ENCODE data around the gene GPR35.

Gene GPR35, protein sequence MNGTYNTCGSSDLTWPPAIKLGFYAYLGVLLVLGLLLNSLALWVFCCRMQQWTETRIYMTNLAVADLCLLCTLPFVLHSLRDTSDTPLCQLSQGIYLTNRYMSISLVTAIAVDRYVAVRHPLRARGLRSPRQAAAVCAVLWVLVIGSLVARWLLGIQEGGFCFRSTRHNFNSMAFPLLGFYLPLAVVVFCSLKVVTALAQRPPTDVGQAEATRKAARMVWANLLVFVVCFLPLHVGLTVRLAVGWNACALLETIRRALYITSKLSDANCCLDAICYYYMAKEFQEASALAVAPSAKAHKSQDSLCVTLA

DNA sequence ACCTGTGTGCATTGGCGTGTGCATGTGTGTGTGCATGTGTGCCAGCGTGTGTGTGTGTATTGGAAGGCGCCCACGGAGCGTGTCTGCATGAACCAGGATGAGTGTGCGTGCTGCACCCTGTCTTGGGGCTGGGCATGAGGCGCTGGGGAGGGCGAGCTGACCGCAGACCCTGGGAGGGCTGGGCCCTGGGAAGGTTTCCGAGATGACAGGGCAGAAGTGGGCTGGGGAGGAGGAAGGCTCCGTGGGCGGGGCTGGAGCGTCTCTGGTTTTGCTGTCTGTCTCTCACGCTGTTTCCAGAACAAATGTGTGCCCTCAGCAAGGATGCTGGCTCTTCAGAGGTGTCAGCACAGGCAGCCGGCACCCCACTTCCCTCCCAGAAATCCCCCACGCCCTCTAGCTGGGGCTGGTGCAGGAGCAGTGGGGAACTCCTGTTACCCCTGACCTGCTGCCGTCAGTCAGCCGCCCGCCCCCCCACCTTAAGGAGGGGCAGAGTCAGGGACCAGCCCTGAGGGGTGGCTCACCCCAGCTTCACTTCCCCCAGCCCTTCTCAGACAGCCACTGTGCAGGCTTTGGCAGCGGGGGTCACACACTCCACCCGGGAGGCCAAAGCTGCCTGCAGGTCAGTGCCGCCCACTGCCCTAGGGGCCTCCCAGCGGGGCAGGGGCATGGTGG lies at the start of gene GPR35:
Gene GPR35 (plus strand): TSS at position 531 of the 672 bp plus-strand sequence. CDS start 4,473 bp downstream, outside the sequence.
- no peak for DNase-seq (ENCODE audit: low spot score)

DNA sequence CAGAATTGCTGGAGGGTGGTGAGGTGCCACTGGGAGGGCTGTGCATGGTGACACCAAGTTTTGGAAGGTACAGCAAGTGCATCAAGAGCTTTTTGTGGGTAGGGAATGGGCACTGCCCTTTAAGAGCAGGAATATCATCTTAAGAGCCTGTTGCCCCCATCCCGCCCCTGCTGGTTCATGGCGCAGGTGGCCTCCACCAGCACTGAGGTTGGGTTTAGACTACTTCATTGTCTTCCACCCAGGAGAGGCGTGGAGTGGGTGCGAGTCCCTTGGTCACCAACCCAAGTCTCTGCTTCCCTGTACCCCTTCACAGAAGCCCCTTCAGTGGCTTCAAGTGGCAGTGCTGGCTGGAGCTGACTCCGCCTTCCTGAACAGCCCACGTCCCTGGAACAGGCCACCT lies 49.2 kb upstream of the GPR35 start:
- DNase-seq (ENCODE audit: low spot score), result no peak

DNA sequence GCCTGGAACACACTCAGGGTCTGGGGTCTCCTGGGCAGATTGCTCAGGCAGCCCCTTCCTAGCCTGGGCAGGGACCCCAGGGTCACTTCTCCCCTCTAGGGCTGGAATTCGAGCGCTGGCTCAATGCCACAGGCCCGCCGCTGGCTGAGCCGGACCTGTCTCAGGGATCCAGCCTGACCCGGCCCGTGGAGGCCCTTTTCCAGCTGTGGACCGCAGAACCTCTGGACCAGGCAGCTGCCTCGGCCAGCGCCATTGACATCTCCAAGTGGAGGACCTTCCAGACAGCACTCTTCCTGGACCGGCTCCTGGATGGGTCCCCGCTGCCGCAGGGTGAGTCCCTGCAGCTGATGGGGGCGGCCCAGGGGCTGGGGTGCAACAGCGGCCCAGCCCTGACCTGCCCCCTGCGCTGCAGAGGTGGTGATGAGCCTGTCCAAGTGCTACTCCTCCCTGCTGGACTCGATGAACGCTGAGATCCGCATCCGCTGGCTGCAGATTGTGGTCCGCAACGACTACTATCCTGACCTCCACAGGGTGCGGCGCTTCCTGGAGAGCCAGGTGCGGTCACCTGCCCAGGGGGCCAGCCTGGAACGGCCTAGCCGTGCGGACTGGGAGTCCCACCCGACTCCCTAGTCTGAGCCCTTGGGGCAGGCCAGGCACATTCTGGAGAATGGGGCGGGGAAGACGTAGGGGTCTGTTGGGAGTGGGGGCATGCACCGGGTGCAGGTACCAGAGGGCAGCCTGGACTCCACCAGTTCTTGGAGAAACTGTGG lies 48.7 kb upstream of the GPR35 start:
- DNase-seq (ENCODE audit: low spot score), result no peak

DNA sequence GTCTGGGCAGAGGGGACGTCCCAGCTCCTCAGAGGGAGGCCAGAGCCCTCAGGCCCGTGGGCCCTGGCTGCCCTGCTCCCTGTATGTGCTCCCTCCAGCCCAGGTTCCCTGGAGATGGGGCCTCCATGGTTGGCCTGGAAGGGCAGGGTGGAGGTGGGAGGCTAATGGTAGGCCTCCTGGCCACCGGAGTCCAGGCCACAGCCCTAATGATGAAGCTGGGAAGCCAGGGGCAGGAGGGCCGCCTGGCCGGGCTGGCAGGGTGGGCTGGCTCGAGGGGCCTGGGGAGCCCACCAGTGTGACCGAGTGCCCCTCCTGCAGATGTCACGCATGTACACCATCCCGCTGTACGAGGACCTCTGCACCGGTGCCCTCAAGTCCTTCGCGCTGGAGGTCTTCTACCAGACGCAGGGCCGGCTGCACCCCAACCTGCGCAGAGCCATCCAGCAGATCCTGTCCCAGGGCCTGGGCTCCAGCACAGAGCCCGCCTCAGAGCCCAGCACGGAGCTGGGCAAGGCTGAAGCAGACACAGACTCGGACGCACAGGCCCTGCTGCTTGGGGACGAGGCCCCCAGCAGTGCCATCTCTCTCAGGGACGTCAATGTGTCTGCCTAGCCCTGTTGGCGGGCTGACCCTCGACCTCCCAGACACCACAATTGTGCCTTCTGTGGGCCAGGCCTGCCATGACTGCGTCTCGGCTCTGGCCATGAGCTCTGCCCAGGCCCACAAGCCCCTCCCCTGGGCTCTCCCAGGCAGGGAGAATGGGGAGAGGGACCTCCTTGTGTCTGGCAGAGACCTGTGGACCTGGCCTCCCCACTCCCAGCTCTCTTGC lies 47.8 kb upstream of the GPR35 start:
- no peak for DNase-seq (ENCODE audit: low spot score)

DNA sequence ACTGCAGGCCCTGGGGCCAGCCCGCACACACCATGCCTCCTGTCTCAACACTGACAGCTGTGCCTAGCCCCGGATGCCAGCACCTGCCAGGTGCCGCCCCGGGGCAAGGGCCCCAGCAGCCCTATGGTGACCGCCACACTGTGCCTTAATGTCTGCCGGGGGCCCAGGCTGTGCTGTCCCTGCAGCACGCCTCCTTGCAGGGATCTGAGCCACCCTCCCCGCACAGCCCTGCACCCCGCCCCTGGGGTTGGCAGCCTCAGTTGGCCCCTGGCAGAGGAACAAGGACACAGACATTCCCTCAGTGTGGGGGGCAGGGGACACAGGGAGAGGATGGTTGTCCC lies 47.2 kb upstream of the GPR35 start:
- DNase-seq (ENCODE audit: low spot score), result no peak

DNA sequence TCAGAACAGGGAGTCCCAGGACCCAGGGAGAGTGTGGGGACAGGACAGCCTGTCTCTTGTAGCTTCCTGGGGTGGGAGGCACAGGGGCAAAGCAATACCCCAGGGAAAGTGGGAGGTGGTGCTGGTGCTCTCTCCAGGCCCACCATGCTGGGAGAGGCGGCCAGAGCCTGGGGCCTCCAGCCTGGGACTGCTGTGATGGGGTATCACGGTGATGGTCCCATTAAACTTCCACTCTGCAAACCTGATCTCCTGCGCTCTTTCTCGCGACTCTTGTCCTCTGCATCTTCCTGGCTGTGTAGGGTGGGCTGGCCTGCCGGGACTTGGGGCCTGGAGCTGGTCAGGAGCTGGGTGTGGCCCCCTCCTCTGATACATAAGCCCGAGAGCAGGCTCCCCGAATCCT lies 46.8 kb upstream of the GPR35 start:
- no peak for DNase-seq (ENCODE audit: low spot score)

DNA sequence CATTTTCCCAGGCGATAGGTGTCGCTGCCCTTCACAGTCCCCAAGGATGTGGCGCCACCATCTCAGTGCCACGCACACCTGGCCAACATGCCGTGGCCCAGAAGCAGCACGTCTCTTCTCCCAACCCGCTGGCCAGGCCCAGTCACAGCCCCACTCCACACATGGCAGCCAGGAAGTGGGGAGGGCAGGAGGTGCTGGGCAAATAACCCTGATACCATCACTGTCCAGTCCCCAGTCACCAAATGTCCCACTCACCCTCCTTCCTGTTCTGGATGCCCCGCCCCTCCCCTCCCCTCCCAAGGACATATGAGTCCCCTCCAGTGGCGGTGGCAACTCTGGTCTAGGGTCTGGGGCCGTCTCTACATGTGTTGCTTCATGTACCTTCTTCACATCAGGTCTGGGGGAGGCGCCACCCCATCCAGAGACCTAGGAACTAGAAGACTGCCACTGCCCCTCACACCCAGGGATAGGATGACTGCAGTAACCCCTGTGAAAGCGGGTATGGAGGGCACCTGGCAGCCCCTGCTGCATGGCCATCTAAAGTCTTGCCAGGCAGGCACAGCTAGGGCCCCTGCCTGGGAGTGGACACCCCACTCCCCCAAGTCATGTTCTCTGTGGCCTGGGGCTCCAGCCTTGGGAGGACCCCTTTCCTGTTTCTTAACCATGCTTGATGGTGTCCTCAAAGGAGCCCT lies 46.1 kb upstream of the GPR35 start:
- no peak for DNase-seq (ENCODE audit: low spot score)

GRCh38 chr2:240579771-240580614 lies 45.3 kb upstream of the GPR35 start:
- DNase-seq (ENCODE audit: low spot score), result peak; percentile 58

- DNase-seq (ENCODE audit: low spot score), result no peak
Observed at GRCh38 chr2:240581811-240582210, 43.5 kb upstream of the GPR35 start.

GRCh38 chr2:240582781-240583180 lies 42.5 kb upstream of the GPR35 start:
- DNase-seq (ENCODE audit: low spot score), result no peak

DNA sequence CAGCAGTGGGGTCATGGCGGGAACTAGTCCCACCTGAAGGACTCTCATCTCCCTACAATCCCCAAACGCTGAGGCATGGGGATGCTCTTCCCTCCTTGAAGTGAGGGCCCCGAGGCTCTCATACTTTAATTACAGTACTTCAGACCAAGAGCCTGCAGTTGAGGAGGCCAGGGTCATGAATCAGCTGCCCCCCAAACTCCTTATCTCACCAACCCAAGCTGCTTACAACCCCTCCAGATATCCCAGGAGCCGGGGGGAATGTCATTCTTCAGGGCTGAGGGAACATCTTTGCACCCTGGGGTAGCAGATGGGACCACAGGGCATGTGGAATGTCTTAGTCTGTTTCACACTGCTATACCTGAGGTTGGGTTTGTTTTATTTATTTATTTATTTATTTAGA lies 41.5 kb upstream of the GPR35 start:
- no peak for DNase-seq (ENCODE audit: low spot score)

- DNase-seq (ENCODE audit: low spot score), result peak; percentile 94
Observed at GRCh38 chr2:240584486-240585031, 40.7 kb upstream of the GPR35 start.

- peak; percentile 92 for DNase-seq (ENCODE audit: low spot score)
Observed at GRCh38 chr2:240585101-240585500, 40.2 kb upstream of the GPR35 start.

DNA sequence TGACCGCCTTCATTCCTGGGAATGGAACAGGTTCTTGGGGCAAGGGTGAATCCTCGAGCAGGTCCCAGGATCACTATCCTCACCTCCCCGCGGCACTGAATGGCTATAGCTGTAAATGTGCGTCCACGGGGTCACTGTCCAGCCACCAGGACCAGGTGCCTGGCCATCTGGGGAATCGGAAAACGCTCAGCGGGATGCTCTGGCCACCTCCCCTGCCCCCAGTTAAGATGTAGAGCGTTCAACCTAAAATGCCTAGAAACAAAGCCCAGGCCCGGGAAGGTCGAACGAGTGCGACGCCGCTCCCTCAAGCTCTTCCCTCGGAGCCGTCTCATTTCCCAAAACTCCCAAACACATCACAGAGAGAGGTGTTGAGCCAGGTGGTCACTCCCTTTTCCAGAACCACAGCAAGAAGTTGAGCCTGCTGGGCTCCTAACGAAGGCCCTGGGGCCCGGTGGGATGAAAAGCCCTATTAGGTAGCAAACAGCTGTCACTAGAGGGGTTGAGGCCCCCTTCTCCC lies 39.5 kb upstream of the GPR35 start:
- DNase-seq (ENCODE audit: low spot score), result no peak

DNA sequence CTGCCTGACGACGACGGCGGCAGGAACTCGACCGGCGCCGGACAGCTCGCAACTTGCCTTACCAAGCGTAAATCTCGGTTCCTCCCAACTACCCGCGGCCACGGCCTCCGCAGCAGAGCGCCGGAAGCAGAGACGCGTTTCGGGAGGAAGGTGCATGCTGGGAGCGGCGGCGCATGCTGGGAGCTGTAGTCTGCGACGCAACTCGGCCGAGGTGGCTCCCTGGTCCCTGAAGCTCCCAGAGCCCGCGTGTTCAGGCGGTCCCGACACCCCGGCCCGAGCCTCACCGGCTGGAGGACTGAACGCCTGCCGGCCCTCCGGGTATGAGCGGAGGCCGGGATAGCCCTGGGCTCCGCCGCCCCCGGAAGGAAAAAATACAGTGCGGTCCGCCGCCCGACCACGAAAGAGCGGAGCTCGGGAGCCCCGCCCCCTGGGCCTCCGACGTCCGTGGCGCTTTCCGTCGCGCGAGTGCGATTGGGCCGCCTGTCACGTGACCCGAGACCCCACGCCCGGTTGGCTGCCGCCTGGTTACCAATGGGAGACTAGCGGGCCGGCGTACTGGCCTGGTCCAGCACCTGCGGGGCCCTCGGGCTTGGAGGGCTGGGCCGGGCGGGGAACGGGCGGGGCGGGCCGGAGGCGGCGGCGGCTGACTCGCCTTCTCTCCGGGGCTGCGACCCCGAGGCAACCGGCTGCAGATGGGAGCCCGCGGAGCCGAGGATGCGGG lies 38.9 kb upstream of the GPR35 start, which contains the start of gene CAPN10:
Gene CAPN10 (plus strand): TSS at position 537 of the 721 bp plus-strand sequence. CDS start 178 bp downstream, at position 715.
- peak; percentile 91 for DNase-seq (ENCODE audit: low spot score)

DNA sequence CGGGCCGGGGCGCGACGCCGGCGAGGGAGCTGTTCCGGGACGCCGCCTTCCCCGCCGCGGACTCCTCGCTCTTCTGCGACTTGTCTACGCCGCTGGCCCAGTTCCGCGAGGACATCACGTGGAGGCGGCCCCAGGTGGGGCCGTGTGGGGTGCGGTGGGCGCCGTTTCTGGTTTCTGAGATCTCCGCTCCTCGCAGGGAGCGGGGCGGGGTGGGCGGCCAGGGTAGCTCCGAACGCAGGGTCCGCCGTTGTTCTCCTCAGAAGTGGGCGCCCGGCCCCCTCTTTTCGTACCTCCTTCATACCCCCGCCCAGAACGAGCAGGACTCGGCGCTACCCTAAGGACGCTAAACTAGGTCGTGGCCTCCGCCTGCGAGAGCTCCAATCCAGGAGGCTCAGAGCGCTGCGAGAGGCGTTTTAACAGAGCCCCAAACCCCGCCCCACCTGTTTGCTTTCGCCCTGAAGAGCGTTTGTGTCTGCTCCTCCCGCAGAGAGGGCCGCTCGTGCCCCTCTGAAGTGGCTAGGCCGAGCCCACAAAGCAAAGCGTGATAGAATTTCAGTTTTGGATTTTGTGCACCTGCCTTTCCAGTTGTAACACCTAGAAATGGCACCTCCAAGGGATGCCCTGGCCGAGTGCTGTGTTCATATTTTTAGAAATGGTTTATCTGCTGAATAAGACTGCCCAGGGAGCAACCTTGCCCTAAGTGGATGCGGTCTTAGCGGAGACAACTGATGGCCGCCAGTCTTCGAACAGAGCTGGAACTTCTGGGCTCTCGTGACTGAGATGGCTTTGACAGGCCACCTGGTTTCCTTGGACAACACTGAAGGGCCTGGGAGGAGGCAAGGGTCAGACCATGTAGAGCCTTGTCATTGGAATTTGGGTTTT lies 38.1 kb upstream of the GPR35 start:
- peak; percentile 64 for DNase-seq (ENCODE audit: low spot score)

DNA sequence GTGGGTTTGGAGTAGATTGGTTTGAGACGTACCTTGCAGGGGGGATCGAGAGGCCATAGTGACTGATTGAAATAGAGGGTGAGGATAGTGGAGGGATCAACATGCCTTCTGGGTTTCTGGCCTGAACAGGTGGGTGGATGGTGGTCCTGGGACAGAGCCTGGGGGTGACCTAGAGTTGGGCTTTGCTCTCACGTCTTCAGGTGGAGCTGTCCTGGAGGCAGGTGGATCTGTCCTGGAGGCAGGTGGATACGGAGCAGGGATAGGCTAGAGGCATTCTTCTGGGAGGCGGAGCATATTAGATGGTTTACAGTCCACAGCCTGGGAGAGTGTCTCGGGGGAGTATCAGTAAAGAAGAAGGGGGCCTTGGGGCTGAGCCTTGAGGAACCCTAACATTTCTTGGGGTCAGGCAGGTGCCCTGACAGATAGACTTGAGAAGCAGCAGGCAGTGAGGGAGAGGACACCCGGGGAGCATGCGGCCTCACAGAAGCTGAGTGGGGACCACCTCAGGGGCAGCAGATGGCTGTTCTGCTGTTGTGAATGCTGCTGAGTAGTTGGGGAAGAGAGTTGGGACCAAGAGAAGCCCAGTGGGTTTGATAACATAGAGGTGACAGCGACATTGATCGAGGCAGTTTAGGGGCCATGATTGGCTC lies 37.1 kb upstream of the GPR35 start:
- no peak for DNase-seq (ENCODE audit: low spot score)

DNA sequence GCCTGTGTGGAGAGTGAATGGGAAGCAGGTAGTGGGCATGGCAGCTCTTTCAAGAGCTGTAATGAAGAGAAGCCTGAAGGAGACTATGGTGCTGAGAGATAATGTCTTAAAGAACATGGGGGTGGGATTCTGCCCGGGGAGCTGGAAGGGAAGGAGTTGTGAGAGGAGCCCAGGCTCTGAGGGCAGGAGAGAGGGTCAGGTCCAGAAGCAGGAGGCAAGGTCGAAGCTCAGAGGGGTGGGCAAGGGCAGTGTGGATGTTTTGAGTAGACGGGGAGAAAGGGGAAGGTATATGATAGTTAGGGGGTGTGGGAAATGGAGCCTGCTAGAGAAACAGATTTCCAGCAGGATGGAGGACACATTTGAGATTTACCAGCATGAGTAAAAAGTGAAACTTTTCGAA lies 36.6 kb upstream of the GPR35 start:
- no peak for DNase-seq (ENCODE audit: low spot score)
